HepG2 (cell line): ENCODE results near the gene FRAS1. TPM values are rescaled to one million over a fixed set of nuclear protein-coding genes. Genes with fewer than 3 reads are reported as not detected.

Source experiments
- ARNT2 ChIP-seq: sonication (generic); formaldehyde crosslinking; IDR thresholded peaks from 2 replicates; pipeline ENCODE4 v1.8.0; 2022; ENCODE audit warnings: mild to moderate bottlenecking, low read depth, missing genetic modification reagents, moderate library complexity
- ATF1 ChIP-seq: IDR thresholded peaks from 2 replicates; pipeline ENCODE4 v1.6.1; 2016; ENCODE audit warnings: mild to moderate bottlenecking, control low read depth
- CAMTA2 ChIP-seq: sonication (generic); formaldehyde crosslinking; IDR thresholded peaks from 2 replicates; pipeline ENCODE4 v1.4.0; 2020; ENCODE audit warnings: mild to moderate bottlenecking, missing genetic modification reagents, borderline replicate concordance
- FOXP1 ChIP-seq, 2 experiments: fragments of 450-650 bp in 1 of 2; IDR thresholded peaks; 2 replicates each; pipeline ENCODE4 v1.6.1; 2017 to 2018; ENCODE audit warnings: antibody characterized with exemption in 1 of 2
- HDAC6 ChIP-seq: fragments of 200-600 bp; sonication (generic); IDR thresholded peaks from 2 replicates; pipeline ENCODE4 v1.7.0; 2017; ENCODE audit warnings: mild to moderate bottlenecking, antibody characterized with exemption, low read length, low read depth
- HMGA1 ChIP-seq: sonication (generic); formaldehyde crosslinking; conservative IDR thresholded peaks from 2 replicates; pipeline ENCODE4 v1.4.0; 2020; ENCODE audit warnings: missing genetic modification reagents
- HNRNPH1 ChIP-seq: fragments of 200-400 bp; formaldehyde crosslinking; optimal IDR thresholded peaks from 2 replicates; pipeline ENCODE3; 2017; ENCODE audit warnings: mild to moderate bottlenecking, low read depth, low read length
- LCORL ChIP-seq, 2 experiments: fragments of 450-650 bp in 1 of 2; sonication (generic) in 1 of 2; formaldehyde crosslinking in 1 of 2; IDR thresholded peaks; 2 replicates each; pipeline versions ENCODE4 v1.5.0 to v1.6.1; 2017 to 2020; ENCODE audit warnings: antibody characterized with exemption in 1 of 2, missing genetic modification reagents in 1 of 2
- MAFG ChIP-seq: sonication (generic); formaldehyde crosslinking; IDR thresholded peaks from 2 replicates; pipeline ENCODE4 v1.5.1; 2020; ENCODE audit warnings: mild to moderate bottlenecking, missing genetic modification reagents
- MATR3 ChIP-seq: sonication (generic); formaldehyde crosslinking; IDR thresholded peaks from 2 replicates; pipeline ENCODE4 v1.4.0; 2020; ENCODE audit warnings: missing genetic modification reagents
- MED8 ChIP-seq: sonication (generic); formaldehyde crosslinking; IDR thresholded peaks from 2 replicates; pipeline ENCODE4 v1.8.1; 2023; ENCODE audit warnings: mild to moderate bottlenecking, missing genetic modification reagents; ENCODE audit not compliant: insufficient replicate concordance
- NCOA2 ChIP-seq: sonication (generic); formaldehyde crosslinking; IDR thresholded peaks from 2 replicates; pipeline ENCODE4 v1.8.0; 2022; ENCODE audit warnings: inconsistent platforms
- NRL ChIP-seq: sonication (generic); formaldehyde crosslinking; IDR thresholded peaks from 2 replicates; pipeline ENCODE4 v1.5.0; 2020; ENCODE audit warnings: missing genetic modification reagents, mild to moderate bottlenecking, moderate library complexity, borderline replicate concordance
- POLR2AphosphoS5 ChIP-seq: IDR thresholded peaks from 2 replicates; pipeline ENCODE4 v1.6.1; 2012; ENCODE audit warnings: low read depth, low read length
- RBAK ChIP-seq: sonication (generic); formaldehyde crosslinking; IDR thresholded peaks from 2 replicates; pipeline ENCODE4 v1.5.1; 2020; ENCODE audit warnings: mild to moderate bottlenecking, missing genetic modification reagents
- SNAI1 ChIP-seq: sonication (generic); formaldehyde crosslinking; IDR thresholded peaks from 2 replicates; pipeline ENCODE4 v1.5.0; 2020; ENCODE audit warnings: mild to moderate bottlenecking, missing genetic modification reagents, borderline replicate concordance
- SSRP1 ChIP-seq: IDR thresholded peaks from 2 replicates; pipeline ENCODE4 v1.6.1; 2016; ENCODE audit warnings: control low read depth
- THAP7 ChIP-seq: sonication (generic); formaldehyde crosslinking; IDR thresholded peaks from 2 replicates; pipeline ENCODE4 v1.8.1; 2023; ENCODE audit warnings: mild to moderate bottlenecking, missing genetic modification reagents
- ZMAT5 ChIP-seq: sonication (generic); formaldehyde crosslinking; IDR thresholded peaks from 2 replicates; pipeline ENCODE4 v1.5.0; 2020; ENCODE audit warnings: mild to moderate bottlenecking, low read depth, missing genetic modification reagents, borderline replicate concordance
- ZMYM3 ChIP-seq: sonication (generic); formaldehyde crosslinking; IDR thresholded peaks from 2 replicates; pipeline ENCODE4 v1.5.1; 2020; ENCODE audit warnings: mild to moderate bottlenecking, missing genetic modification reagents
- ZNF225 ChIP-seq: sonication (generic); formaldehyde crosslinking; IDR thresholded peaks from 2 replicates; pipeline ENCODE4 v1.4.0; 2020; ENCODE audit warnings: mild to moderate bottlenecking, missing genetic modification reagents
- ZNF383 ChIP-seq: sonication (generic); formaldehyde crosslinking; IDR thresholded peaks from 2 replicates; pipeline ENCODE4 v1.4.0; 2020; ENCODE audit warnings: missing genetic modification reagents, mild to moderate bottlenecking, borderline replicate concordance
- ZNF510 ChIP-seq: sonication (generic); formaldehyde crosslinking; IDR thresholded peaks from 2 replicates; pipeline ENCODE4 v1.4.0; 2020; ENCODE audit warnings: low read depth, mild to moderate bottlenecking, missing genetic modification reagents
- ZNF546 ChIP-seq: sonication (generic); formaldehyde crosslinking; conservative IDR thresholded peaks from 2 replicates; pipeline ENCODE4 v1.8.1; 2023; ENCODE audit warnings: mild to moderate bottlenecking, missing genetic modification reagents
- ZSCAN20 ChIP-seq: sonication (generic); formaldehyde crosslinking; IDR thresholded peaks from 2 replicates; pipeline ENCODE4 v1.4.0; 2020; ENCODE audit warnings: missing genetic modification reagents, mild to moderate bottlenecking, borderline replicate concordance
- polyA plus RNA-seq, 8 experiments: library from polyadenylated mRNA; depleted of rRNA in 3 of 8; stranded (reverse) in 7 of 8; unstranded in 1 of 8; fragments of >200 nt; fragmentation: Illumina TruSeq in 4 of 8; extraction: Trizol in 4 of 8; gene quantifications; 2 replicates each; pipeline versions ENCODE4 v1.2.1 to v1.2.3, GENCODE V29; 2011 to 2016; ENCODE audit warnings: low read depth in 4 of 8, missing spikeins in 1 of 8, mixed read lengths in 1 of 8; ENCODE audit not compliant: insufficient read depth in 1 of 8
- total RNA-seq, 5 experiments: library from RNA; depleted of rRNA; stranded (reverse); fragments of >200 nt; fragmentation: Illumina TruSeq; extraction: Trizol; gene quantifications; 2 replicates each; pipeline ENCODE4 v1.2.3, GENCODE V29; 2016; ENCODE audit warnings: low read depth in 1 of 5
- TF ChIP-seq, protein P1 (sequence below): sonication (generic); formaldehyde crosslinking; IDR thresholded peaks from 2 replicates; pipeline ENCODE4 v1.8.1; 2023; ENCODE audit warnings: mild to moderate bottlenecking, missing genetic modification reagents, borderline replicate concordance
- TF ChIP-seq, protein P2 (sequence below): sonication (generic); formaldehyde crosslinking; IDR thresholded peaks from 2 replicates; pipeline ENCODE4 v1.8.1; 2023; ENCODE audit warnings: missing genetic modification reagents, inconsistent platforms, borderline replicate concordance

The FRAS1 gene
- total and polyA plus RNA-seq, 2 of the 13 experiments (the other 11 are each of a cell fraction or from before 2014, with no cell fraction given) = 22.5 to 31.6 TPM

DNA sequence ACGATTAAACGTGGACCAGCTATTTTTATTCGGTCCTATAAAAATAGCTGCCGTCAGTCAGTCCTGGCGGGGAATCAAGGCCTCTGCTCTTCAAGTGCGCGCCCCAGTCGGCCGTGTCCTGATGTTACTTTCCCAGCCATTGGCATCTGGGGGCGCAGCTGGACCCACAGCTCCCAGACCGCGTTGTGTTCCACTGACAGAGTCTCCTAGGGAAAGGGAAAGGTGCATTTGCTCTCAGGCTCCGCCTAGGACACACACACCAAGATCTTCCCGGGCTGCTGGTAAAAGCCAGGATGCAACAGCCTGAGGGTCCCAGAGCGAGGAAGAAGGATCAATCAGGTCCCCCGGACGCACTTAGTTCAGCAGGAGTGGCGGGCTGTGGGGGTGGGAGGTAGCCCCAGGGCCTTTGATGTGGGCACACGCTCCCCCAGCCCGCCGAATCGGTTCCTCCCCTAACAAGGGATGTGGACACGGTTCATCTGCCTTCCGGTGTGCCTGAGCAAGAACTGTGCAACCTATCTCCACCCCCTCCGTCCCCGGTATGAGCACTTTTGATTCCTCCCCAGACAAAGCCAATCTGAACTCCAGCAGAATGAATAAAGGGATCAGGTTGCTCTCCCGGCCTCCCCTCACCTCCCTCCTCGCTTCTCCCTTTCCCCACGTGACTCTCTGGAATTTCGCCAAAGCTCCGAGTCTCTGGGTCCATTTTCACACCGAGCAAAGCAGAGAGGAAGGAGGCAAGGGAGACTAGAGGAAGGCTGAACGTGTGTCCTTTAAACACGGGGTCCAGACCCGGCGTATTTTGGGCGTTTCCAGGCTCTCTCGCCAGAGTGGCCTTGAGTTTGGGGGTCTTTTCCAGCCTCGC lies 626 bp upstream of the FRAS1 start (continued):
- peak; percentile 22 for TF ChIP-seq MED8
- TF ChIP-seq, protein P1, sequence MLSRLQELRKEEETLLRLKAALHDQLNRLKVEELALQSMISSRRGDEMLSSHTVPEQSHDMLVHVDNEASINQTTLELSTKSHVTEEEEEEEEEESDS (CRISPR knock-in tag) = no peak
- 0 out of 2 replicates have a peak, but pooled peaks have one; percentile 16 for TF ChIP-seq LCORL (IDR thresholded peaks at IDR 0.05)
- TF ChIP-seq LCORL (CRISPR knock-in tag; IDR thresholded peaks at IDR 0.05) = peak; percentile 72; the same call in 1 of the 2 replicates
- no peak for TF ChIP-seq ZMYM3 (CRISPR knock-in tag)
- TF ChIP-seq NCOA2 (CRISPR knock-in tag) = no peak; the same call in 1 of the 2 replicates
- no peak for TF ChIP-seq HDAC6
- TF ChIP-seq ZNF383 (CRISPR knock-in tag) = no peak
- TF ChIP-seq FOXP1 (IDR thresholded peaks at IDR 0.05) = no peak
- TF ChIP-seq FOXP1 (CRISPR knock-in tag; IDR thresholded peaks at IDR 0.05) = no peak; the same call in 1 of the 2 replicates
- 0 out of 2 replicates have a peak, but pooled peaks have one; percentile 68 for TF ChIP-seq ZNF225
- TF ChIP-seq ARNT2 (CRISPR knock-in tag) = no peak; the same call in 1 of the 2 replicates
- no peak for TF ChIP-seq HNRNPH1
- TF ChIP-seq SNAI1 (CRISPR knock-in tag) = peak; percentile 13; the same call in 1 of the 2 replicates
- TF ChIP-seq, protein P2, sequence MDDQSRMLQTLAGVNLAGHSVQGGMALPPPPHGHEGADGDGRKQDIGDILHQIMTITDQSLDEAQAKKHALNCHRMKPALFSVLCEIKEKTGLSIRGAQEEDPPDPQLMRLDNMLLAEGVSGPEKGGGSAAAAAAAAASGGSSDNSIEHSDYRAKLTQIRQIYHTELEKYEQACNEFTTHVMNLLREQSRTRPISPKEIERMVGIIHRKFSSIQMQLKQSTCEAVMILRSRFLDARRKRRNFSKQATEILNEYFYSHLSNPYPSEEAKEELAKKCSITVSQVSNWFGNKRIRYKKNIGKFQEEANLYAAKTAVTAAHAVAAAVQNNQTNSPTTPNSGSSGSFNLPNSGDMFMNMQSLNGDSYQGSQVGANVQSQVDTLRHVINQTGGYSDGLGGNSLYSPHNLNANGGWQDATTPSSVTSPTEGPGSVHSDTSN (CRISPR knock-in tag) = no peak
- peak; percentile 37; the same call in 1 of the 2 replicates for TF ChIP-seq POLR2AphosphoS5
- TF ChIP-seq SSRP1 (CRISPR knock-in tag) = no peak
- no peak for TF ChIP-seq CAMTA2 (CRISPR knock-in tag)
- TF ChIP-seq HMGA1 (CRISPR knock-in tag) = no peak
- TF ChIP-seq ATF1 (CRISPR knock-in tag) = no peak
- no peak for TF ChIP-seq MAFG
- TF ChIP-seq ZNF546 (CRISPR knock-in tag) = no peak
- TF ChIP-seq ZMAT5 (CRISPR knock-in tag) = no peak
- TF ChIP-seq THAP7 (CRISPR knock-in tag) = no peak
- TF ChIP-seq RBAK (CRISPR knock-in tag) = no peak
- TF ChIP-seq MATR3 = no peak
- TF ChIP-seq ZNF510 (CRISPR knock-in tag) = peak; percentile 50; the same call in 1 of the 2 replicates
- no peak; the same call in 1 of the 2 replicates for TF ChIP-seq NRL (CRISPR knock-in tag)
- TF ChIP-seq ZSCAN20 (CRISPR knock-in tag) = no peak
